ENCODE measurements around the gene RAB19.
A peak's percentile ranks its signal among the peaks of the same experiment; 100 is the strongest.
"Not testable (repeated sequence)": the region's sequence is repeated elsewhere in the genome, so short reads cannot be mapped to it uniquely, and the experiment has no call there.

Gene RAB19

GRCh38 chr7:140451716-140452115 is 47.9 kb downstream of the RAB19 start:
- H3K36me3 Mint-ChIP-seq (ENCODE audit: low read depth) = peaks cover 44% of the 10 kb centered on the region
- peaks cover 5% of the 10 kb centered on the region for H3K4me1 Mint-ChIP-seq
- H3K27ac Mint-ChIP-seq = peak overlapping the region; percentile 16
- TF ChIP-seq CTCF (IDR thresholded peaks at IDR 0.05) = no peak
- no peak overlapping the region for H3K4me3 Mint-ChIP-seq
- H3K27me3 Mint-ChIP-seq (ENCODE audit: low read depth, poor library complexity) = peaks cover 3% of the 10 kb centered on the region
- H3K9me3 Mint-ChIP-seq = no peaks in the 10 kb centered on the region
- DNase-seq = no peak

GRCh38 chr7:140453273-140453672 is 49.4 kb downstream of the RAB19 start:
- no peak overlapping the region for H3K27ac Mint-ChIP-seq
- H3K4me3 Mint-ChIP-seq = no peak overlapping the region
- peaks cover 5% of the 10 kb centered on the region for H3K4me1 Mint-ChIP-seq
- no peaks in the 10 kb centered on the region for H3K27me3 Mint-ChIP-seq (ENCODE audit: low read depth, poor library complexity)
- H3K9me3 Mint-ChIP-seq = no peaks in the 10 kb centered on the region
- TF ChIP-seq CTCF (IDR thresholded peaks at IDR 0.05) = no peak
- DNase-seq = no peak
- peaks cover 55% of the 10 kb centered on the region for H3K36me3 Mint-ChIP-seq (ENCODE audit: low read depth)

GRCh38 chr7:140453785-140454656 is 50.2 kb downstream of the RAB19 start:
- H3K9me3 Mint-ChIP-seq; H3K4me3 Mint-ChIP-seq; DNase-seq; H3K27me3 Mint-ChIP-seq (ENCODE audit: low read depth, poor library complexity); H3K4me1 Mint-ChIP-seq: not testable (repeated sequence)
- Mint-ChIP-seq H3K36me3 (ENCODE audit: low read depth) (peaks cover 61% of the 10 kb centered on the region), H3K27ac (peak overlapping the region; percentile 21)

GRCh38 chr7:140454657-140455015 is 50.8 kb downstream of the RAB19 start:
- H3K4me1 Mint-ChIP-seq = peaks cover 5% of the 10 kb centered on the region
- H3K27me3 Mint-ChIP-seq (ENCODE audit: low read depth, poor library complexity) = no peaks in the 10 kb centered on the region
- TF ChIP-seq CTCF (IDR thresholded peaks at IDR 0.05) = no peak
- peak overlapping the region; percentile 21 for H3K27ac Mint-ChIP-seq
- H3K4me3 Mint-ChIP-seq = no peak overlapping the region
- DNase-seq = no peak
- peaks cover 67% of the 10 kb centered on the region for H3K36me3 Mint-ChIP-seq (ENCODE audit: low read depth)
- H3K9me3 Mint-ChIP-seq = no peaks in the 10 kb centered on the region

GRCh38 chr7:140455743-140456142 is 51.9 kb downstream of the RAB19 start:
- Mint-ChIP-seq H3K27ac (no peak overlapping the region), H3K27me3 (ENCODE audit: low read depth, poor library complexity) (no peaks in the 10 kb centered on the region), H3K36me3 (ENCODE audit: low read depth) (peaks cover 74% of the 10 kb centered on the region), H3K9me3 (no peaks in the 10 kb centered on the region), H3K4me3 (no peak overlapping the region), H3K4me1 (peaks cover 5% of the 10 kb centered on the region)
- TF ChIP-seq CTCF (IDR thresholded peaks at IDR 0.05) = no peak
- DNase-seq = no peak

GRCh38 chr7:140456551-140457051 is 52.7 kb downstream of the RAB19 start:
- DNase-seq = no peak
- Mint-ChIP-seq H3K9me3 (no peaks in the 10 kb centered on the region), H3K4me1 (peaks cover 5% of the 10 kb centered on the region), H3K4me3 (no peak overlapping the region), H3K27ac (no peak overlapping the region), H3K27me3 (ENCODE audit: low read depth, poor library complexity) (no peaks in the 10 kb centered on the region), H3K36me3 (ENCODE audit: low read depth) (peaks cover 81% of the 10 kb centered on the region)
- TF ChIP-seq CTCF (IDR thresholded peaks at IDR 0.05) = no peak

Measured in nephron progenitor cell (in vitro differentiated cells).